AG09319 (cell line): ENCODE data around the gene MRPL55.

Source experiments
- DNase-seq: peaks from one replicate; pipeline ENCODE4 v3.0.0-alpha.2; 2010; ENCODE audit warnings: low read depth; ENCODE audit errors: extremely low read depth
- CTCF ChIP-seq: IDR thresholded peaks from 2 replicates; pipeline ENCODE4 v1.5.1; 2011; ENCODE audit warnings: low read depth, mild to moderate bottlenecking, inconsistent platforms, low read length, moderate library complexity

The MRPL55 gene

GRCh38 chr1:228064741-228065542, 44.2 kb downstream of the MRPL55 start:
- no peak for TF ChIP-seq CTCF
- DNase-seq: no peak

- TF ChIP-seq CTCF: no peak
- no peak for DNase-seq
Observed at GRCh38 chr1:228064296-228064695, 44.8 kb downstream of the MRPL55 start.

- no peak for TF ChIP-seq CTCF
- DNase-seq: no peak
Observed at GRCh38 chr1:228063251-228064191, 45.6 kb downstream of the MRPL55 start.

GRCh38 chr1:228062812-228063211, 46.3 kb downstream of the MRPL55 start:
- no peak for DNase-seq
- TF ChIP-seq CTCF: no peak

GRCh38 chr1:228062085-228062791, 46.9 kb downstream of the MRPL55 start:
- DNase-seq: no peak
- no peak for TF ChIP-seq CTCF

GRCh38 chr1:228061411-228062084, 47.6 kb downstream of the MRPL55 start:
- no peak for TF ChIP-seq CTCF
- DNase-seq: no peak
